SU-DHL-6 (cell line): ENCODE data around the gene NCAM2.

Experiments used
- H2AFZ ChIP-seq: fragments of 200-600 bp; sonication (generic); 2 replicates; pipeline ENCODE4 v1.6.1; 2014; ENCODE audit warnings: low read depth, mild to moderate bottlenecking, moderate library complexity, mixed read lengths, antibody characterized with exemption, low read length; ENCODE audit not compliant: severe bottlenecking
- H3F3A ChIP-seq: fragments of 200-600 bp; shearing (Covaris generic); 2 replicates; pipeline ENCODE4 v1.6.0; 2016; ENCODE audit warnings: antibody characterized with exemption, mild to moderate bottlenecking; ENCODE audit not compliant: insufficient read depth
- H3K27ac ChIP-seq: fragments of 200-600 bp; sonication (generic); 2 replicates; pipeline ENCODE4 v1.5.1; 2016; ENCODE audit warnings: low read depth, mild to moderate bottlenecking, low read length, moderate library complexity, mixed read lengths
- H3K27me3 ChIP-seq: fragments of 200-600 bp; sonication (generic), shearing (Covaris generic); 2 replicates; pipeline ENCODE4 v1.6.0; 2014; ENCODE audit warnings: mild to moderate bottlenecking, low read length
- H3K36me3 ChIP-seq: fragments of 200-600 bp; sonication (generic); 2 replicates; pipeline ENCODE4 v1.6.1; 2014; ENCODE audit warnings: mild to moderate bottlenecking, low read length, mixed read lengths
- H3K4me2 ChIP-seq: fragments of 300-600, 200-600 bp; shearing (Covaris generic), sonication (generic); 2 replicates; pipeline ENCODE4 v1.6.0; 2014; ENCODE audit warnings: low read length, low read depth, mild to moderate bottlenecking; ENCODE audit not compliant: poor library complexity, severe bottlenecking
- H3K4me3 ChIP-seq: fragments of 200-600 bp; sonication (generic); 2 replicates; pipeline ENCODE4 v1.5.1; 2014; ENCODE audit warnings: antibody characterized with exemption, low read length, mild to moderate bottlenecking, mixed read lengths; ENCODE audit not compliant: insufficient read depth, poor library complexity, severe bottlenecking
- H3K79me2 ChIP-seq: fragments of 200-600 bp; sonication (generic); 2 replicates; pipeline ENCODE4 v1.6.1; 2014; ENCODE audit warnings: mild to moderate bottlenecking, low read length, moderate library complexity; ENCODE audit not compliant: insufficient read depth
- H3K9ac ChIP-seq: fragments of 200-600 bp; sonication (generic); 2 replicates; pipeline ENCODE4 v1.7.0; 2014; ENCODE audit warnings: mild to moderate bottlenecking, low read length
- H3K9me2 ChIP-seq: fragments of 200-600 bp; sonication (generic); replicated peaks from 2 replicates; pipeline ENCODE4 v1.6.1; 2014; ENCODE audit warnings: low read length; ENCODE audit not compliant: insufficient read depth
- H3K9me3 ChIP-seq: fragments of 200-600 bp; sonication (generic); 2 replicates; pipeline ENCODE4 v1.6.1; 2014; ENCODE audit warnings: low read length, mixed read lengths; ENCODE audit not compliant: insufficient read depth
- H4K20me1 ChIP-seq: fragments of 200-600 bp; sonication (generic); 2 replicates; pipeline ENCODE4 v1.6.1; 2014; ENCODE audit warnings: low read depth, mild to moderate bottlenecking, antibody characterized with exemption, low read length, moderate library complexity, mixed read lengths
- EZH2phosphoT487 ChIP-seq: fragments of 200-600 bp; sonication (generic), shearing (Covaris generic); conservative IDR thresholded peaks from 2 replicates; pipeline ENCODE4 v1.6.1; 2018; ENCODE audit warnings: mild to moderate bottlenecking, antibody characterized with exemption, low read length, moderate library complexity, mixed read lengths
- TF ChIP-seq, protein P1 (sequence below): fragments of 200-600 bp; sonication (generic); IDR thresholded peaks from one replicate; pipeline ENCODE4 v1.5.1; 2017; ENCODE audit warnings: antibody characterized with exemption, mild to moderate bottlenecking, low read length, moderate library complexity; ENCODE audit not compliant: insufficient read depth, poor library complexity, severe bottlenecking

Gene NCAM2

DNA sequence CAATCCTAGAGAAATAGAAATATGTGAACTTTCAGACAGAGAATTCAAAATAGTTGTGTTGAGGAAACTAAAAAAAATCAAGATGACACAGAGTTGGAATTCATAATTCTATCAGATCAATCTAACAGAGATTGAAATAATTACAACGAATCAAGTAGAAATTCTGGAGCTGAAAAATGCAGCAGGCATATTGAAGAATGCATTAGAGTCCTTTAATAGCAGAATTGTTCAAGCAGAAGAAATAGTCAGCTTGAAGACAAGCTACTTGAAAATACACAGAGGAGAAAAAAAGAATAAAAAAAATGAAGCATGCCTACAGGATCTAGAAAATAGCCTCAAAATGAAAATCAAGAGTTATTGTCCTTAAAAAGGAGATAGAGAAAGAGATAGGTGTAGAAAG, 347.1 kb downstream of the NCAM2 start:
- peaks cover 8% of the 10 kb centered on the region; the same call in 1 of the 2 replicates for H3K9me3 ChIP-seq
- H3F3A ChIP-seq, result no peaks in the 10 kb centered on the region
- no peaks in the 10 kb centered on the region for H3K36me3 ChIP-seq
- no peaks in the 10 kb centered on the region for H3K79me2 ChIP-seq
- no peak overlapping the region for H3K27ac ChIP-seq
- TF ChIP-seq, protein P1, sequence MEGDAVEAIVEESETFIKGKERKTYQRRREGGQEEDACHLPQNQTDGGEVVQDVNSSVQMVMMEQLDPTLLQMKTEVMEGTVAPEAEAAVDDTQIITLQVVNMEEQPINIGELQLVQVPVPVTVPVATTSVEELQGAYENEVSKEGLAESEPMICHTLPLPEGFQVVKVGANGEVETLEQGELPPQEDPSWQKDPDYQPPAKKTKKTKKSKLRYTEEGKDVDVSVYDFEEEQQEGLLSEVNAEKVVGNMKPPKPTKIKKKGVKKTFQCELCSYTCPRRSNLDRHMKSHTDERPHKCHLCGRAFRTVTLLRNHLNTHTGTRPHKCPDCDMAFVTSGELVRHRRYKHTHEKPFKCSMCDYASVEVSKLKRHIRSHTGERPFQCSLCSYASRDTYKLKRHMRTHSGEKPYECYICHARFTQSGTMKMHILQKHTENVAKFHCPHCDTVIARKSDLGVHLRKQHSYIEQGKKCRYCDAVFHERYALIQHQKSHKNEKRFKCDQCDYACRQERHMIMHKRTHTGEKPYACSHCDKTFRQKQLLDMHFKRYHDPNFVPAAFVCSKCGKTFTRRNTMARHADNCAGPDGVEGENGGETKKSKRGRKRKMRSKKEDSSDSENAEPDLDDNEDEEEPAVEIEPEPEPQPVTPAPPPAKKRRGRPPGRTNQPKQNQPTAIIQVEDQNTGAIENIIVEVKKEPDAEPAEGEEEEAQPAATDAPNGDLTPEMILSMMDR, result no peak
- no peak for TF ChIP-seq EZH2phosphoT487
- H3K27me3 ChIP-seq, result no peaks in the 10 kb centered on the region
- H4K20me1 ChIP-seq, result no peaks in the 10 kb centered on the region
- no peak overlapping the region for H3K4me3 ChIP-seq
- no peak overlapping the region for H2AFZ ChIP-seq
- no peak overlapping the region for H3K4me2 ChIP-seq
- no peak overlapping the region for H3K9ac ChIP-seq
- no peaks in the 10 kb centered on the region for H3K9me2 ChIP-seq

DNA sequence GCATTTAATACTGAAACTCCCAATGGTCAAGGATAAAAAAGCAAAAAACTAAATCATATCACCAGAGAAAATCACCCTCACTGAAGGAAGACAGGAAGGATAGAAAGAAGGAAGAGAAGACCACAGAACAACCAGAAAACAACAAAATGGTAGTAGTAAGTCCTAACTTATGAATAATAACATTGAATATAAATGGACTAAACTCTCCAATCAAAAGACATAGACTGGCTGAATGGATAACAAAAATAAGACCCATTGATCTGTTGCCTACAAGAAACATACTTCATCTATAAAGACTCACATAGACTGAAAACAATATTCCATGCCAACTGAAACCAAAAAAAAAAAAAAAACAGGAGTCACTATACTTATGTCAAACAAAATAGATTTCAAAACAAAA, 347.7 kb downstream of the NCAM2 start:
- no peaks in the 10 kb centered on the region for H3K27me3 ChIP-seq
- H3K9me3 ChIP-seq, result peaks cover 8% of the 10 kb centered on the region; the same call in 1 of the 2 replicates
- no peaks in the 10 kb centered on the region for H3K79me2 ChIP-seq
- H3K9me2 ChIP-seq, result no peaks in the 10 kb centered on the region
- H3K4me3 ChIP-seq, result no peak overlapping the region
- H3K9ac ChIP-seq, result no peak overlapping the region
- no peak overlapping the region for H3K27ac ChIP-seq
- H3F3A ChIP-seq, result no peaks in the 10 kb centered on the region
- no peak overlapping the region for H3K4me2 ChIP-seq
- no peak overlapping the region for H2AFZ ChIP-seq
- H4K20me1 ChIP-seq, result no peaks in the 10 kb centered on the region
- H3K36me3 ChIP-seq, result no peaks in the 10 kb centered on the region
- no peak for TF ChIP-seq EZH2phosphoT487
- TF ChIP-seq, protein P1, result no peak

DNA sequence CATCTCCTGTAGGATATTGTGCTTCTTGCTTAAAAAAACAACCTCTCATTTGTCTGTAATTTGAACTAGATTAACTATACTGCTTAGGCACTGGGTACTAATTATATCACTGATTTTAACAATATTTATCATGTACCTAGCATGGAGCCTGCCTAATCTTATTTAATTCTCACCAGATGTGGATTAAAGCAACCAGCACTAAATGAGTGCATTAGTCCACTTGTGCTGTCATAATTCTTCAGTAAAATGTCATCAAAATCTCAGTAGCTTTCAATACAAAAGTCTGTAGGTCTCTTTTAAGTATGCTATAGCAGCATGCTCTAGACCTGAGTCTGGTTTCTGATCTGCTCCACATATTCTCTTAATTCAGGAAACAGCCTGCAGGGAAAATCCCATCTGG, 368.1 kb downstream of the NCAM2 start:
- Histone ChIP-seq H3K79me2 (no peaks in the 10 kb centered on the region), H3F3A (no peaks in the 10 kb centered on the region), H3K27ac (no peak overlapping the region), H3K36me3 (no peaks in the 10 kb centered on the region), H3K27me3 (no peaks in the 10 kb centered on the region), H3K4me2 (no peak overlapping the region), H4K20me1 (no peaks in the 10 kb centered on the region), H2AFZ (no peak overlapping the region), H3K9me2 (no peaks in the 10 kb centered on the region), H3K9ac (no peak overlapping the region), H3K9me3 (no peaks in the 10 kb centered on the region), H3K4me3 (no peak overlapping the region)
- TF ChIP-seq EZH2phosphoT487, result no peak
- TF ChIP-seq, protein P1, result no peak

DNA sequence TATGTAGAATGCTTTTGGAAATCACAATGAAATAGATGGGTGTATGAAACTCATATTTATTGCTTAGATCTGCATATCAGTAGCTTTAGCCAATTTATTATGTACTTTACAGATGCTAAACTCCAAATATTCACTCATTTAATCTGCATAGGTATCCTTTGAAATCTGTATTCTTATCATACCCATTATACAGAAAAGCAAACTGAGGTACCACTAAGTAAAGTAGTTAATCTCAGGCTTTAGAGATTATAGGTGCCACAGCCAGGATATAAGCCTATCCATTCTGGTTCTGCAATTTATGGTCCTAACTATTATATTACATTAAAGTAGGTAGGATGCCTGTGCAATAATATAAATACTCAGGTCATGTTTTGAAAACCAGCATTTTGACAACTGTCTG, 369.4 kb downstream of the NCAM2 start:
- no peaks in the 10 kb centered on the region for H3F3A ChIP-seq
- H3K27me3 ChIP-seq, result no peaks in the 10 kb centered on the region
- no peaks in the 10 kb centered on the region for H3K9me2 ChIP-seq
- H3K27ac ChIP-seq, result no peak overlapping the region
- H4K20me1 ChIP-seq, result no peaks in the 10 kb centered on the region
- no peaks in the 10 kb centered on the region for H3K9me3 ChIP-seq
- H3K4me3 ChIP-seq, result no peak overlapping the region
- H3K4me2 ChIP-seq, result no peak overlapping the region
- no peaks in the 10 kb centered on the region for H3K36me3 ChIP-seq
- TF ChIP-seq, protein P1, result no peak
- no peak for TF ChIP-seq EZH2phosphoT487
- no peaks in the 10 kb centered on the region for H3K79me2 ChIP-seq
- no peak overlapping the region for H2AFZ ChIP-seq
- H3K9ac ChIP-seq, result no peak overlapping the region
